Stimulated activated CD4-positive, alpha-beta T cell treated with anti-CD3 and anti-CD28 coated beads, Interleukin-4, amount 100 ng/mL, for 48 hours (primary cell): ENCODE data around the gene GLB1L2.
A peak's percentile ranks its signal among the peaks of the same experiment; 100 is the strongest.

Experiments used
- DNase-seq, 2 donors: peaks; one replicate each; pipeline ENCODE4 v3.0.0-alpha.2; 2020; ENCODE audit warnings: low read depth in 2 of 2

GLB1L2 gene

GRCh38 chr11:134349109-134349801 is 17.5 kb downstream of the GLB1L2 start:
- DNase-seq = no peak

GRCh38 chr11:134349802-134350355 is 18.1 kb downstream of the GLB1L2 start:
- no peak for DNase-seq

- DNase-seq = no peak
These were observed 18.6 kb downstream of the GLB1L2 start for GRCh38 chr11:134350381-134350780.

- DNase-seq = no peak
These were observed 20.3 kb downstream of the GLB1L2 start for GRCh38 chr11:134352111-134352510.

- DNase-seq = no peak
These were observed 23.3 kb downstream of the GLB1L2 start for GRCh38 chr11:134355136-134355535.

- DNase-seq = no peak
These were observed 23.9 kb downstream of the GLB1L2 start for GRCh38 chr11:134355656-134356055.

- DNase-seq = no peak
These were observed 25.1 kb downstream of the GLB1L2 start for GRCh38 chr11:134356656-134357544.

- no peak for DNase-seq
These were observed 25.7 kb downstream of the GLB1L2 start for GRCh38 chr11:134357545-134357839.

GRCh38 chr11:134358165-134358855 is 26.5 kb downstream of the GLB1L2 start:
- DNase-seq = no peak

- DNase-seq = no peak
These were observed 27.2 kb downstream of the GLB1L2 start for GRCh38 chr11:134358856-134359490.

- DNase-seq = no peak
These were observed 27.9 kb downstream of the GLB1L2 start for GRCh38 chr11:134359646-134360045.

- DNase-seq = peak; percentile 69 to 73
These were observed 28.5 kb downstream of the GLB1L2 start for GRCh38 chr11:134360050-134360835.

GRCh38 chr11:134361661-134362060 is 29.9 kb downstream of the GLB1L2 start:
- no peak for DNase-seq

GRCh38 chr11:134362192-134362901 is 30.6 kb downstream of the GLB1L2 start:
- no peak for DNase-seq

GRCh38 chr11:134363161-134363560 is 31.4 kb downstream of the GLB1L2 start:
- no peak for DNase-seq

- DNase-seq = no peak
These were observed 31.8 kb downstream of the GLB1L2 start for GRCh38 chr11:134363592-134363991.

- DNase-seq = no peak
These were observed 32.5 kb downstream of the GLB1L2 start for GRCh38 chr11:134364261-134364660.

- no peak for DNase-seq
These were observed 33.5 kb downstream of the GLB1L2 start for GRCh38 chr11:134365011-134365925.

- DNase-seq = no peak
These were observed 34.5 kb downstream of the GLB1L2 start for GRCh38 chr11:134366254-134366653.
